GM12873 (cell line): Measurements from ENCODE around the gene C2CD4C.

Source experiments
- CTCF ChIP-seq: IDR thresholded peaks from 2 replicates; pipeline ENCODE4 v1.5.1; 2012; ENCODE audit warnings: low read depth, mild to moderate bottlenecking, moderate library complexity, low read length, control low read depth; ENCODE audit not compliant: insufficient read depth; ENCODE audit errors: missing control alignments

The C2CD4C gene

GRCh38 chr19:408441-408901, 476 bp downstream of the C2CD4C start:
- TF ChIP-seq CTCF: no peak

GRCh38 chr19:407511-408440, 1.2 kb downstream of the C2CD4C start:
- TF ChIP-seq CTCF: no peak

GRCh38 chr19:406971-407510, 1.9 kb downstream of the C2CD4C start:
- no peak for TF ChIP-seq CTCF

GRCh38 chr19:406135-406781, 2.7 kb downstream of the C2CD4C start:
- TF ChIP-seq CTCF: no peak

GRCh38 chr19:405121-405965, 3.6 kb downstream of the C2CD4C start:
- no peak for TF ChIP-seq CTCF

- TF ChIP-seq CTCF: no peak
Measured at GRCh38 chr19:403221-404027, 5.5 kb downstream of the C2CD4C start.
